H1 (cell line): ENCODE data around the gene BEST1. TPM values are rescaled to one million over a fixed set of nuclear protein-coding genes. Genes with fewer than 3 reads are reported as not detected.
A peak's percentile ranks its signal among the peaks of the same experiment; 100 is the strongest.

Experiments used
- ASH2L ChIP-seq: fragments of 200-600, 300-600 bp; sonication (generic); IDR thresholded peaks from one replicate; pipeline ENCODE4 v1.7.1; 2017; ENCODE audit warnings: low read length
- EP300 ChIP-seq, 2 experiments: IDR thresholded peaks; 1 replicate in 1 of 2; 2 replicates in 1 of 2; pipeline ENCODE4 v1.6.1; 2011 to 2012; ENCODE audit warnings: low read depth in 2 of 2, low read length in 2 of 2, mild to moderate bottlenecking in 2 of 2, borderline replicate concordance in 1 of 2, inconsistent platforms in 1 of 2, moderate library complexity in 1 of 2
- GABPA ChIP-seq: IDR thresholded peaks from 2 replicates; pipeline ENCODE4 v1.6.1; 2011; ENCODE audit warnings: mild to moderate bottlenecking, low read length, moderate library complexity, borderline replicate concordance; ENCODE audit not compliant: insufficient read depth
- MAFK ChIP-seq: IDR thresholded peaks from 2 replicates; pipeline ENCODE4 v1.6.1; 2012; ENCODE audit warnings: low read depth, mild to moderate bottlenecking, improper control_type of control experiment, low read length
- POLR2A ChIP-seq, 2 experiments: IDR thresholded peaks; 1 replicate in 1 of 2; 2 replicates in 1 of 2; pipeline ENCODE4 v1.6.1; 2011; ENCODE audit warnings: low read depth in 2 of 2, low read length in 2 of 2, mild to moderate bottlenecking in 2 of 2; ENCODE audit errors: control extremely low read depth in 1 of 2
- SIN3A ChIP-seq, 2 experiments: IDR thresholded peaks in 1 of 2; conservative IDR thresholded peaks in 1 of 2; 2 replicates each; pipeline ENCODE4 v1.6.1; 2011 to 2012; ENCODE audit warnings: low read length in 2 of 2, improper control_type of control experiment in 1 of 2, low read depth in 1 of 2, mild to moderate bottlenecking in 1 of 2
- TEAD4 ChIP-seq: IDR thresholded peaks from 2 replicates; pipeline ENCODE4 v1.6.1; 2012; ENCODE audit warnings: low read depth, low read length, inconsistent platforms, mixed read lengths
- polyA plus RNA-seq, 7 experiments: library from polyadenylated mRNA; depleted of rRNA in 3 of 7; stranded (reverse) in 5 of 7; unstranded in 2 of 7; fragments of >200 nt in 5 of 7; fragments of 200-250 nt in 2 of 7; gene quantifications; 1 replicate in 5 of 7; 2 replicates in 1 of 7; 4 replicates in 1 of 7; pipeline versions ENCODE4 v1.2.1 to v1.2.3, GENCODE V29; 2011 to 2013; ENCODE audit warnings: missing spikeins in 2 of 7, mixed read lengths in 2 of 7
- total RNA-seq: library from RNA; stranded (reverse); fragmentation: NEBNext Ultra II Directional; extraction: Animal tissue kit (Norgen Biotek cat#: 25700); gene quantifications from 2 replicates; pipeline ENCODE4 v1.2.1, GENCODE V29; 2021
- TF ChIP-seq, protein P1 (sequence below): IDR thresholded peaks from 2 replicates; pipeline ENCODE4 v1.6.1; 2012; ENCODE audit warnings: inconsistent platforms

The BEST1 gene
- total and polyA plus RNA-seq, 2 of the 8 experiments (the other 6 are each of a cell fraction or from before 2014, with no cell fraction given) = 0.22 to 0.62 TPM

DNA sequence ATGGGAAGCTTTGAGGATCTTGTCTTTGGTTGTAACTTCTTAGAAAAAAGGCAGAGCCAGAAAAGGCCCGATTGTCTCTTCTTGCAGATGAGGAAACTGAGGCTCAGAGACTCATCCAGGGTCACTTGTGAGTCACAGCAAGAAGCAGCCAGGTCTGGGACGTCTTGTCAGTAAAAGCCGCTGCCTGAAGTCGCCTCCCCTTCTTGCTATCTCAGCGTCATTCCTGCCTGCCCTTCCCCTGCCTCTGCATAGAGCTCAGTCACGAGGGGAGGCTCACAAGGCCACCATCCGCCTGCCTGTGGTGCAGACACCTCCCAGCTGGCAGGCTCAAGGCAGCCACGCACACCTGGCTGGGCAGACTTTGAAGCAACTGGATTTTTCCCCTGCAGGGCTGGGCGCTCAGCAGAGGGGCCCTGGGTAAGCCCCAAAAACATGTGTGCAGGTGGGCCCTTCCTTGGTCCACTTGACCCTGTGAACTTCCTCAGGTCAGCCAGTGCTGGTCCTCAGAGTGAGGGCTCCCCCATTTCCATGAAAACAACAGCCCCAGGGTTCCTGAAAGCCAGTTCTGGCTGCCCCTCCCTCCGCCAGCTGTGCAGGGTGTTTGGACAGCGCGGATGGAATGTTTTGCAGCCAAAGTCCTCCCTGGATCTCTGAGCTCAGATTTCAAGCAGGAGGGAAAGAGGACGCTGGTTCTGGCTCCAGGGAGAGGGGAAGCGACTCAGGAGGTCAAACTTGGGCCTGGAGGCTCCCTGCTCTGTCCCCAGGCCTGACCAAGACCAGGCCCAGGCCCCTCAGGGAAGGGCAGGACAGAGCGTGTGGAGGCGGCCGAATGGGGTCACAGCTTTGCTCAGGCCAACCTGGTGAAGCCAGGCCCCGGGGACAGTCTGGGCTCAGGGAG is 26.7 kb upstream of the BEST1 start (continued):
- TF ChIP-seq, protein P1, sequence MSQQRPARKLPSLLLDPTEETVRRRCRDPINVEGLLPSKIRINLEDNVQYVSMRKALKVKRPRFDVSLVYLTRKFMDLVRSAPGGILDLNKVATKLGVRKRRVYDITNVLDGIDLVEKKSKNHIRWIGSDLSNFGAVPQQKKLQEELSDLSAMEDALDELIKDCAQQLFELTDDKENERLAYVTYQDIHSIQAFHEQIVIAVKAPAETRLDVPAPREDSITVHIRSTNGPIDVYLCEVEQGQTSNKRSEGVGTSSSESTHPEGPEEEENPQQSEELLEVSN = peak; percentile 43; the same call in 1 of the 2 replicates
- TF ChIP-seq EP300 (IDR thresholded peaks at IDR 0.05; ENCODE audit: borderline replicate concordance in 1 of 2, low read depth in 2 of 2, low read length in 2 of 2) (no peak), MAFK (no peak), POLR2A (IDR thresholded peaks at IDR 0.05; ENCODE audit: control extremely low read depth in 1 of 2, low read depth in 2 of 2, low read length in 2 of 2) (0 out of 3 replicates have a peak, but pooled peaks of 1 of the 2 experiments have one; percentile 22), ASH2L (peak; percentile 63), TEAD4 (peak; percentile 59; the same call in 1 of the 2 replicates), GABPA (0 out of 2 replicates have a peak, but pooled peaks have one; percentile 14), SIN3A (conservative IDR thresholded peaks at IDR 0.05 in 1 of 2, IDR thresholded peaks at IDR 0.05 in 1 of 2; ENCODE audit: low read depth in 1 of 2, low read length in 2 of 2) (no peak; a peak in 1 of 4 replicates)
